ENCODE results near the gene COPS9.

- TF ChIP-seq EP300 (IDR thresholded peaks at IDR 0.05), result no peak
- TF ChIP-seq, protein P1, sequence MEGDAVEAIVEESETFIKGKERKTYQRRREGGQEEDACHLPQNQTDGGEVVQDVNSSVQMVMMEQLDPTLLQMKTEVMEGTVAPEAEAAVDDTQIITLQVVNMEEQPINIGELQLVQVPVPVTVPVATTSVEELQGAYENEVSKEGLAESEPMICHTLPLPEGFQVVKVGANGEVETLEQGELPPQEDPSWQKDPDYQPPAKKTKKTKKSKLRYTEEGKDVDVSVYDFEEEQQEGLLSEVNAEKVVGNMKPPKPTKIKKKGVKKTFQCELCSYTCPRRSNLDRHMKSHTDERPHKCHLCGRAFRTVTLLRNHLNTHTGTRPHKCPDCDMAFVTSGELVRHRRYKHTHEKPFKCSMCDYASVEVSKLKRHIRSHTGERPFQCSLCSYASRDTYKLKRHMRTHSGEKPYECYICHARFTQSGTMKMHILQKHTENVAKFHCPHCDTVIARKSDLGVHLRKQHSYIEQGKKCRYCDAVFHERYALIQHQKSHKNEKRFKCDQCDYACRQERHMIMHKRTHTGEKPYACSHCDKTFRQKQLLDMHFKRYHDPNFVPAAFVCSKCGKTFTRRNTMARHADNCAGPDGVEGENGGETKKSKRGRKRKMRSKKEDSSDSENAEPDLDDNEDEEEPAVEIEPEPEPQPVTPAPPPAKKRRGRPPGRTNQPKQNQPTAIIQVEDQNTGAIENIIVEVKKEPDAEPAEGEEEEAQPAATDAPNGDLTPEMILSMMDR (IDR thresholded peaks at IDR 0.05), result no peak
- no peak for TF ChIP-seq POLR2A (IDR thresholded peaks at IDR 0.05)
Observed at GRCh38 chr2:240132651-240132980, 3.5 kb downstream of the COPS9 start.

All from sigmoid colon (tissue), 4 donors.